Lung (tissue), 12 donors: ENCODE measurements around the gene COL13A1. TPM values are rescaled to one million over a fixed set of nuclear protein-coding genes. Genes with fewer than 3 reads are reported as not detected.

Source experiments
- ATAC-seq: fragments of 200-7000 bp; cut with Tn5 transposase; one replicate; pipeline ENCODE4 v1.9.1; 2020; ENCODE audit warnings: moderate number of reproducible peaks; ENCODE audit not compliant: insufficient read depth, low FRiP score
- DNase-seq, 3 donors: peaks; one replicate each; pipeline ENCODE4 v3.0.0-alpha.2; 2013 to 2017
- H3K27ac ChIP-seq, 2 donors: one replicate each; pipeline ENCODE4 v1.5.1; 2013; ENCODE audit warnings: mild to moderate bottlenecking in 2 of 2, moderate library complexity in 2 of 2, control low read depth in 1 of 2, inconsistent platforms in 1 of 2, low read depth in 1 of 2, low read length in 1 of 2
- H3K27me3 ChIP-seq, 3 donors: one replicate each; pipeline ENCODE4 v1.5.1; 2013; ENCODE audit warnings: low read length in 2 of 3; ENCODE audit not compliant: control insufficient read depth in 3 of 3, insufficient read depth in 3 of 3
- H3K36me3 ChIP-seq, 4 donors: one replicate each; pipeline ENCODE4 v1.5.1; 2013; ENCODE audit warnings: low read length in 4 of 4, mild to moderate bottlenecking in 1 of 4, moderate library complexity in 1 of 4; ENCODE audit not compliant: control insufficient read depth in 4 of 4, insufficient read depth in 4 of 4
- H3K4me1 ChIP-seq, 5 donors: one replicate each; pipeline ENCODE4 v1.5.1; 2013; ENCODE audit warnings: low read length in 5 of 5, mild to moderate bottlenecking in 2 of 5, moderate library complexity in 1 of 5; ENCODE audit not compliant: control insufficient read depth in 5 of 5, insufficient read depth in 5 of 5
- H3K4me3 ChIP-seq: one replicate; pipeline ENCODE4 v1.5.1; 2013; ENCODE audit warnings: mild to moderate bottlenecking, control low read depth, moderate library complexity
- H3K9ac ChIP-seq, 2 donors: one replicate each; pipeline ENCODE4 v1.5.1; 2013; ENCODE audit warnings: low read length in 2 of 2, control low read depth in 1 of 2; ENCODE audit not compliant: insufficient read depth in 1 of 2
- H3K9me3 ChIP-seq, 4 donors: one replicate each; pipeline ENCODE4 v1.5.1; 2013; ENCODE audit warnings: low read length in 3 of 4, mild to moderate bottlenecking in 1 of 4, moderate library complexity in 1 of 4; ENCODE audit not compliant: control insufficient read depth in 4 of 4, insufficient read depth in 3 of 4
- CTCF ChIP-seq: IDR thresholded peaks from 2 replicates; pipeline ENCODE4 v1.5.1; 2012; ENCODE audit warnings: mild to moderate bottlenecking; ENCODE audit errors: control extremely low read depth, extremely low read depth
- WGBS, 2 donors: extraction: QIAGEN DNeasy Blood & Tissue Kit; methylation state at CpG; one replicate each; pipeline ENCODE4 v1.1.7; 2013; 5-methylcytosine and 5-hydroxymethylcytosine counted together
- polyA plus RNA-seq, 2 donors: library from polyadenylated mRNA; stranded (reverse); fragments of 200-250 nt; gene quantifications; one replicate each; pipeline ENCODE4 v1.2.1, GENCODE V29; 2013
- total RNA-seq, 2 donors: library from RNA; depleted of rRNA in 1 of 2; stranded (reverse); fragments of >200 nt in 1 of 2; gene quantifications; one replicate each; pipeline ENCODE4 v1.2.1, GENCODE V29; 2014 to 2021
- donor health status: control.
- donor health status: control.
- donor health status: Bipolar disorder and iron deficiency.
- donor health status: healthy.
- donor health status: DM: yes; HTN: yes; CAD: no.

The COL13A1 gene
- total and polyA plus RNA-seq, 4 donors = 2.7 to 42.1 (median 5.6) TPM

- TF ChIP-seq CTCF = no peak
- WGBS, 2 donors = 78 to 86% methylated on average over 6 of the region's 6 CpGs
- H3K4me1 ChIP-seq = no peaks in the 10 kb centered on the region
- no peaks in the 10 kb centered on the region for H3K9me3 ChIP-seq
- peaks cover 0 to 11% (median 3%) of the 10 kb centered on the region in 4 donors for H3K36me3 ChIP-seq
- ATAC-seq (no peak), DNase-seq (no peak)
- H3K4me3 ChIP-seq = no peak overlapping the region
- no peaks in the 10 kb centered on the region for H3K27me3 ChIP-seq
- H3K9ac ChIP-seq = no peak overlapping the region
- no peak overlapping the region for H3K27ac ChIP-seq
These were observed 152.1 kb downstream of the COL13A1 start for GRCh38 chr10:69953851-69954250.

GRCh38 chr10:69955211-69955805 is 153.6 kb downstream of the COL13A1 start:
- Histone ChIP-seq H3K9ac (no peak overlapping the region), H3K9me3 (no peaks in the 10 kb centered on the region), H3K4me3 (no peak overlapping the region), H3K27me3 (no peaks in the 10 kb centered on the region), H3K4me1 (no peaks in the 10 kb centered on the region), H3K27ac (no peak overlapping the region), H3K36me3 (peaks cover 0 to 11% (median 3%) of the 10 kb centered on the region in 4 donors)
- no peak for TF ChIP-seq CTCF
- DNase-seq (no peak), ATAC-seq (no peak)
- WGBS, 2 donors = 86 to 88% methylated on average over 10 of the region's 10 CpGs

GRCh38 chr10:69955897-69956740 is 154.4 kb downstream of the COL13A1 start:
- DNase-seq (no peak), ATAC-seq (no peak)
- no peaks in the 10 kb centered on the region for H3K27me3 ChIP-seq
- 92 to 96% methylated on average over 14 of the region's 14 CpGs for WGBS, 2 donors
- no peak overlapping the region for H3K27ac ChIP-seq
- no peak overlapping the region for H3K4me3 ChIP-seq
- peaks cover 0 to 11% (median 3%) of the 10 kb centered on the region in 4 donors for H3K36me3 ChIP-seq
- H3K9me3 ChIP-seq = no peaks in the 10 kb centered on the region
- no peak for TF ChIP-seq CTCF
- no peak overlapping the region for H3K9ac ChIP-seq
- H3K4me1 ChIP-seq = peaks cover 0 to 2% (median 0%) of the 10 kb centered on the region in 5 donors
